Parathyroid adenoma (tissue), 2 donors: Measurements from ENCODE around the gene SNTG2.

Experiments
- H2AFZ ChIP-seq: fragments of 300-600 bp; sonication (generic); one replicate; pipeline ENCODE4 v1.7.0; 2017; ENCODE audit warnings: antibody characterized with exemption, mild to moderate bottlenecking
- H3K27ac ChIP-seq: fragments of 300-600 bp; sonication (generic); one replicate; pipeline ENCODE4 v1.7.0; 2017
- H3K27me3 ChIP-seq: fragments of 300-600 bp; sonication (generic); one replicate; pipeline ENCODE4 v1.7.0; 2017; ENCODE audit warnings: low read length; ENCODE audit not compliant: control insufficient read depth, insufficient read depth
- H3K36me3 ChIP-seq: fragments of 300-600 bp; sonication (generic); one replicate; pipeline ENCODE4 v1.7.0; 2017; ENCODE audit warnings: low read length; ENCODE audit not compliant: control insufficient read depth, insufficient read depth
- H3K4me1 ChIP-seq: fragments of 300-600 bp; sonication (generic); one replicate; pipeline ENCODE4 v1.7.0; 2017; ENCODE audit warnings: control low read depth
- H3K4me2 ChIP-seq: fragments of 300-600 bp; sonication (generic); one replicate; pipeline ENCODE4 v1.7.0; 2017; ENCODE audit warnings: low read length
- H3K4me3 ChIP-seq: fragments of 300-600 bp; sonication (generic); one replicate; pipeline ENCODE4 v1.7.0; 2017; ENCODE audit warnings: low read depth, low read length
- H3K79me2 ChIP-seq: fragments of 300-600 bp; sonication (generic); one replicate; pipeline ENCODE4 v1.7.0; 2017; ENCODE audit warnings: control low read depth
- H3K9ac ChIP-seq: fragments of 300-600 bp; sonication (generic); one replicate; pipeline ENCODE4 v1.7.0; 2017; ENCODE audit warnings: mild to moderate bottlenecking
- H3K9me3 ChIP-seq: fragments of 300-600 bp; sonication (generic); one replicate; pipeline ENCODE4 v1.7.0; 2017; ENCODE audit warnings: low read length; ENCODE audit not compliant: control insufficient read depth
- TF ChIP-seq, protein P1 (sequence below): fragments of 300-600 bp; sonication (generic); IDR thresholded peaks from one replicate; pipeline ENCODE4 v1.7.0; 2017; ENCODE audit warnings: antibody characterized with exemption, mild to moderate bottlenecking
- donor health status: primary hyperparathyroidism.

The SNTG2 gene

DNA sequence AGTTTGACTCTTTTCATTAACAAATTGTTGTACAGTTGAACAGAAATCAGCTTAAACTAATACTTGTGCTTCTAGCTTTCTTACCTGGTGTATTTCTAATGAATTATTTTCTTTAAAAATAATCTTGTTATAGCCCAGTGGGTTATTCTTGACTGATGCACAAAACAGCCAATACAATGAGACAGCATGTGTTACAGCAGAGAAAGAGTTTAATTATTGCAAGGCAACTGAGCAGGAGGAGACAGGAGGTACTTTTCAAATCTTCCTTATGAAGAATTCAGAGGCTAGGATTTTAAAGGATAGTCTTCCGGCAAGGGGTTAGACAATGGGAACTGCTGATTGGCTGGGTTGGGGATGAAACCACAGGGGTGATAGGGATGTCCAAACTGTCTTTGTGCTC, 398.1 kb downstream of the SNTG2 start:
- H3K79me2 ChIP-seq = no peaks in the 10 kb centered on the region
- TF ChIP-seq, protein P1, sequence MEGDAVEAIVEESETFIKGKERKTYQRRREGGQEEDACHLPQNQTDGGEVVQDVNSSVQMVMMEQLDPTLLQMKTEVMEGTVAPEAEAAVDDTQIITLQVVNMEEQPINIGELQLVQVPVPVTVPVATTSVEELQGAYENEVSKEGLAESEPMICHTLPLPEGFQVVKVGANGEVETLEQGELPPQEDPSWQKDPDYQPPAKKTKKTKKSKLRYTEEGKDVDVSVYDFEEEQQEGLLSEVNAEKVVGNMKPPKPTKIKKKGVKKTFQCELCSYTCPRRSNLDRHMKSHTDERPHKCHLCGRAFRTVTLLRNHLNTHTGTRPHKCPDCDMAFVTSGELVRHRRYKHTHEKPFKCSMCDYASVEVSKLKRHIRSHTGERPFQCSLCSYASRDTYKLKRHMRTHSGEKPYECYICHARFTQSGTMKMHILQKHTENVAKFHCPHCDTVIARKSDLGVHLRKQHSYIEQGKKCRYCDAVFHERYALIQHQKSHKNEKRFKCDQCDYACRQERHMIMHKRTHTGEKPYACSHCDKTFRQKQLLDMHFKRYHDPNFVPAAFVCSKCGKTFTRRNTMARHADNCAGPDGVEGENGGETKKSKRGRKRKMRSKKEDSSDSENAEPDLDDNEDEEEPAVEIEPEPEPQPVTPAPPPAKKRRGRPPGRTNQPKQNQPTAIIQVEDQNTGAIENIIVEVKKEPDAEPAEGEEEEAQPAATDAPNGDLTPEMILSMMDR = no peak
- H3K36me3 ChIP-seq = no peaks in the 10 kb centered on the region
- H3K9ac ChIP-seq = no peak overlapping the region
- H3K27me3 ChIP-seq = no peaks in the 10 kb centered on the region
- no peak overlapping the region for H3K27ac ChIP-seq
- H2AFZ ChIP-seq = no peak overlapping the region
- H3K4me1 ChIP-seq = no peaks in the 10 kb centered on the region
- H3K4me2 ChIP-seq = no peak overlapping the region
- no peak overlapping the region for H3K4me3 ChIP-seq
- no peaks in the 10 kb centered on the region for H3K9me3 ChIP-seq

DNA sequence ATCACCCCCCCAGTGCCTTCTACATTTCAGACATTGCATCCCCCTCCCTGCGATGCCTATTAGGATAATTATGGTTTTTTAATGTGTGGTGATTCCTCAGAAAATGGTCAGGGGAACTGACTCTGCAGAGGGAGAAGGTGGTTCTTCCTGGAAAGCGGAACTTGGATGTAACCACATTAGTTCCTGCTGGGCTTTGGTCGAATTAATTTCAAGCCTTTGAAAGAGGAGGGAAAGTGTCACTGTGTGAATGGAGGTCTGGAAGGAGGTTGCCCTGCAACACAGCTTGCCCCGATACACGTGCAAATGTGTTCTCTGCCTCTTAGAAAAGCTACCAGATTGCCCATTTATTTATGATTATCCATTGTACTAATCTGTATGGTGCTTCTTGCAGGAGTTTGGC, 399.5 kb downstream of the SNTG2 start:
- no peak overlapping the region for H3K27ac ChIP-seq
- no peak overlapping the region for H2AFZ ChIP-seq
- H3K9me3 ChIP-seq = no peaks in the 10 kb centered on the region
- H3K9ac ChIP-seq = no peak overlapping the region
- H3K36me3 ChIP-seq = no peaks in the 10 kb centered on the region
- H3K79me2 ChIP-seq = no peaks in the 10 kb centered on the region
- no peaks in the 10 kb centered on the region for H3K4me1 ChIP-seq
- TF ChIP-seq, protein P1 = no peak
- H3K27me3 ChIP-seq = no peaks in the 10 kb centered on the region
- H3K4me3 ChIP-seq = no peak overlapping the region
- H3K4me2 ChIP-seq = no peak overlapping the region

DNA sequence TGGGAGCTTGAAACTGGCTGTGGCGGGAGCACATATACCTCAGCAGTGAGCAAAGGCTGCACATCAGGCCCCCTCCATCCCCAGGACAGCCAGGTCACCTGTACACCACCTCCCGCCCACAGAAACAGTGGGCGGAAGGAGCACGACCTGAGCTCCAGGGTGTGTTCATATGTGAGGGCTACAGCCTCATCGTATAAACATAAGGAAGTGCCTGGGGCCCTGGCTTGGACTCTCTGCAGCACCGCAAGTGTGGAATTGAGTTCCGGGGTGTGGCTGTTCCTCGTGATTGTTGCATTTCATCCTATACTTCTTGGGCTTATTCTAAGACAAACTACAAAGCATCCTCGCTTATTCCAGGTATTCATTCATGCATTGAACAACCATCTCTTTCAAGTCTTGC, 402.5 kb downstream of the SNTG2 start:
- Histone ChIP-seq H2AFZ (no peak overlapping the region), H3K9me3 (peaks cover 4% of the 10 kb centered on the region), H3K4me1 (no peaks in the 10 kb centered on the region), H3K4me3 (no peak overlapping the region), H3K36me3 (no peaks in the 10 kb centered on the region), H3K4me2 (no peak overlapping the region), H3K27ac (no peak overlapping the region), H3K27me3 (no peaks in the 10 kb centered on the region), H3K9ac (no peak overlapping the region), H3K79me2 (no peaks in the 10 kb centered on the region)
- TF ChIP-seq, protein P1 = no peak

DNA sequence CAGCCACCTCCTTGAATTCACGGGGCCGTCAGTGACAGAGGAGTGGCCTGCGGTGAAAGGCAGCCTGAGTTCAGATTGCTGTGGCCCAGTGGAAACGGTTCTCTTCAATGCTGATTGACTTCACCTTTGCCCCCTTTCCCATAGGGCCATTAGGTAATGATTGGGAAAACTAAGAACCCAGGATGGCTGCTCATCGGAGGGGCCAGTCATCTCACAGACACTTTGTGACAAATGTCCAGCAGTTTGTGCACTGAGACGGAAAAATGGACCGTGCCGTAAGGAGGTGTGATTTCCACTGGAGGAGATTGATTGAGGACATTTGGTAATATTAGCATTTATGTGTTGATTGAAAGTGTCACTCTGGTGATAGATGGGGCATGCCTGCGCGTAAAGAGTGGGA, 402.9 kb downstream of the SNTG2 start:
- peaks cover 4% of the 10 kb centered on the region for H3K9me3 ChIP-seq
- H3K4me3 ChIP-seq = no peak overlapping the region
- no peak overlapping the region for H3K27ac ChIP-seq
- H2AFZ ChIP-seq = no peak overlapping the region
- H3K9ac ChIP-seq = no peak overlapping the region
- no peaks in the 10 kb centered on the region for H3K79me2 ChIP-seq
- no peaks in the 10 kb centered on the region for H3K36me3 ChIP-seq
- TF ChIP-seq, protein P1 = no peak
- H3K27me3 ChIP-seq = no peaks in the 10 kb centered on the region
- no peak overlapping the region for H3K4me2 ChIP-seq
- H3K4me1 ChIP-seq = no peaks in the 10 kb centered on the region

DNA sequence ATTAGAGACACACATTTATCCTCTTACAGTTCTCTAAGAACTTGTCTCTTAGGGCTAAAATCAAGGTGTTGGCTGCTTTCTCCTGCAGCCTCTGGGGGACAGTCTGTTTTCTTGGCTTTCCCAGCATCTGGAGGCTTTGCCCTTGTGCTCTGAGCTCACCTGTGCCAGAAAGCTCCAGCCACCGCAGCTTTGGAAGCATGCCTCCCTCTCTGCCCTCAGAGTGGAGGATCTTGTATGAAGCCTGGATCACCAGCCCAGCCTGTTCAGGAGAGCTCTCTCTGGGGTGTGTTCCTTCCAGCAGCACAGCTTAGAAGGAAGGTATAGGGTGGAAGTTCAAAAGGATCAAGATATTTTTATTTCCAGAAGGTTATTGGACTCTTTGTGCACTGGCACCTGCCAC, 409.5 kb downstream of the SNTG2 start:
- Histone ChIP-seq H2AFZ (no peak overlapping the region), H3K79me2 (no peaks in the 10 kb centered on the region), H3K27me3 (no peaks in the 10 kb centered on the region), H3K4me3 (no peak overlapping the region), H3K27ac (no peak overlapping the region), H3K4me1 (no peaks in the 10 kb centered on the region), H3K9me3 (peaks cover 4% of the 10 kb centered on the region), H3K4me2 (no peak overlapping the region), H3K9ac (no peak overlapping the region), H3K36me3 (no peaks in the 10 kb centered on the region)
- TF ChIP-seq, protein P1 = no peak
